K562 (cell line): Measurements from ENCODE around the gene LRRC3C. TPM values are rescaled to one million over a fixed set of nuclear protein-coding genes. Genes with fewer than 3 reads are reported as not detected.

ENCODE experiments used
- ATAC-seq: fragments of 200-7000 bp; cut with Tn5 transposase; 3 replicates; pipeline ENCODE4 v1.9.1; 2020; ENCODE audit warnings: moderate library complexity
- BruUV-seq: library from RNA; stranded (reverse); fragments of 400-500 nt; replicated peaks from 2 replicates; lab custom pipeline; 2021; lab: Mats Ljungman, UMichigan
- CTCF ChIA-PET: fragments of 300-600 bp; formaldehyde crosslinking; extraction: SDS; loops from one replicate; lab custom pipeline; 2021; ENCODE audit warnings: low intra/inter-chr PET ratio; lab: Yijun Ruan, JAX
- POLR2A ChIA-PET: fragments of 300-600, 350-650 bp; sonication (Branson Sonifier 250); formaldehyde crosslinking; extraction: SDS; loops from one replicate; lab custom pipeline; 2021; ENCODE audit warnings: antibody characterized with exemption, inconsistent platforms; lab: Yijun Ruan, JAX
- DNase-seq, 4 experiments: peaks; one replicate each; pipeline versions ENCODE4 v3.0.0 to v3.0.0-alpha.2; 2011 to 2018; ENCODE audit warnings: low spot score in 3 of 4, mixed read lengths in 3 of 4; ENCODE audit errors: extremely low read depth in 1 of 4
- FAIRE-seq: peaks from 2 replicates; lab custom pipeline; 2011; peaks lifted over from hg19 to GRCh38; lab: Jason Lieb, UNC
- H2AFZ ChIP-seq: 2 replicates; pipeline ENCODE4 v1.6.0; 2011; ENCODE audit warnings: low read depth, low read length, control low read depth, inconsistent platforms
- H3K27ac ChIP-seq: fragments of 200-600 bp; 3 replicates; pipeline ENCODE4 v1.8.0; 2011; ENCODE audit warnings: low read depth, mild to moderate bottlenecking, control low read depth, inconsistent platforms, low read length, moderate library complexity, mixed read lengths; ENCODE audit errors: extremely low read depth
- H3K27me3 ChIP-seq, 2 experiments: fragments of 300-600 bp in 1 of 2; 2 replicates in 1 of 2; 3 replicates in 1 of 2; pipeline versions ENCODE4 v1.6.0 to v1.8.0; 2011; ENCODE audit warnings: inconsistent platforms in 2 of 2, low read length in 2 of 2, mild to moderate bottlenecking in 1 of 2, mixed read lengths in 1 of 2, moderate library complexity in 1 of 2; ENCODE audit not compliant: control insufficient read depth in 2 of 2, insufficient read depth in 2 of 2
- H3K36me3 ChIP-seq: fragments of 300-600 bp; 3 replicates; pipeline ENCODE4 v1.8.0; 2011; ENCODE audit warnings: mild to moderate bottlenecking, low read length, inconsistent platforms; ENCODE audit not compliant: control insufficient read depth, insufficient read depth
- H3K4me1 ChIP-seq, 2 experiments: fragments of 200-600 bp in 1 of 2; replicated peaks in 1 of 2; 2 replicates in 1 of 2; 3 replicates in 1 of 2; pipeline versions ENCODE4 v1.5.1 to v1.8.0; 2011; ENCODE audit warnings: inconsistent platforms in 2 of 2, low read length in 2 of 2, mild to moderate bottlenecking in 1 of 2, mixed read lengths in 1 of 2, moderate library complexity in 1 of 2; ENCODE audit not compliant: control insufficient read depth in 2 of 2, insufficient read depth in 2 of 2
- H3K4me2 ChIP-seq: 2 replicates; pipeline ENCODE4 v1.6.1; 2011; ENCODE audit warnings: low read length, control low read depth, inconsistent platforms, mixed read lengths; ENCODE audit not compliant: insufficient read depth
- H3K4me3 ChIP-seq: fragments of 200-600 bp; sonication (generic), shearing (Covaris generic); 2 replicates; pipeline ENCODE4 v1.5.1; 2016; ENCODE audit warnings: control low read depth, inconsistent platforms
- H3K79me2 ChIP-seq: fragments of 200-600 bp; 3 replicates; pipeline ENCODE4 v1.8.0; 2011; ENCODE audit warnings: low read length, inconsistent platforms; ENCODE audit not compliant: control insufficient read depth, insufficient read depth
- H3K9ac ChIP-seq, 2 experiments: 2 replicates each; pipeline versions ENCODE4 v1.6.0 to v1.6.1; 2011; ENCODE audit warnings: low read depth in 2 of 2, low read length in 2 of 2, control low read depth in 1 of 2, inconsistent platforms in 1 of 2, mild to moderate bottlenecking in 1 of 2, mixed read lengths in 1 of 2; ENCODE audit not compliant: insufficient read depth in 1 of 2
- H3K9me1 ChIP-seq: one replicate; pipeline ENCODE4 v1.6.0; 2011; ENCODE audit warnings: inconsistent platforms, mild to moderate bottlenecking, low read length, moderate library complexity; ENCODE audit not compliant: control insufficient read depth, insufficient read depth
- H3K9me3 ChIP-seq: replicated peaks from 2 replicates; pipeline ENCODE4 v1.5.1; 2011; ENCODE audit warnings: low read depth, low read length, inconsistent platforms; ENCODE audit not compliant: control insufficient read depth, insufficient read depth
- H4K20me1 ChIP-seq: replicated peaks from 2 replicates; pipeline ENCODE4 v1.6.1; 2011; ENCODE audit warnings: low read length, inconsistent platforms, mixed read lengths; ENCODE audit not compliant: control insufficient read depth, insufficient read depth
- ATF7 ChIP-seq: fragments of 450-650 bp; IDR thresholded peaks from 2 replicates; pipeline ENCODE4 v1.7.1; 2014; ENCODE audit warnings: mild to moderate bottlenecking, moderate library complexity
- CBFA2T3 ChIP-seq: fragments of 450-650 bp; IDR thresholded peaks from 2 replicates; pipeline ENCODE4 v1.6.1; 2017
- CHCHD3 ChIP-seq: fragments of 250-450 bp; sonication (Bioruptor Pico); IDR thresholded peaks from 2 replicates; pipeline ENCODE4 v2.1.2; 2022; ENCODE audit warnings: mild to moderate bottlenecking
- CTBP1 ChIP-seq: fragments of 450-650 bp; IDR thresholded peaks from 2 replicates; pipeline ENCODE4 v1.6.1; 2016; ENCODE audit warnings: borderline replicate concordance
- RAD21 ChIP-seq, 2 experiments: fragments of 250-450 bp in 1 of 2; fragments of 450-650 bp in 1 of 2; sonication (Bioruptor Pico) in 1 of 2; formaldehyde crosslinking in 1 of 2; IDR thresholded peaks in 1 of 2; conservative IDR thresholded peaks in 1 of 2; 2 replicates each; pipeline versions ENCODE4 v1.4.0 to v1.8.0; 2020 to 2022; ENCODE audit warnings: mild to moderate bottlenecking in 2 of 2, moderate library complexity in 1 of 2
- TRIM25 ChIP-seq: fragments of 450-650 bp; IDR thresholded peaks from 2 replicates; pipeline ENCODE4 v1.7.0; 2016; ENCODE audit warnings: borderline replicate concordance
- ZNF511 ChIP-seq: sonication (generic); formaldehyde crosslinking; IDR thresholded peaks from 2 replicates; pipeline ENCODE4 v1.8.0; 2022; ENCODE audit warnings: mild to moderate bottlenecking, missing genetic modification reagents
- WGBS: fragments of 100-300 bp; shearing (Covaris generic); methylation state at CpG from one replicate; pipeline ENCODE4 v1.1.6; 2016; ENCODE audit warnings: low coverage, mixed read lengths; ENCODE audit not compliant: insufficient coverage; ENCODE audit errors: missing lambda C conversion rate; 5-methylcytosine and 5-hydroxymethylcytosine counted together
- in situ Hi-C: fragments of 300-500 bp; cut with MboI; formaldehyde crosslinking; loops from 4 replicates; pipeline ENCODE4 v1.15.0; 2018; ENCODE audit warnings: inconsistent platforms, mixed read lengths
- intact Hi-C: fragments of 100-400 bp; cut with micrococcal nuclease; formaldehyde crosslinking; loops from 2 replicates; pipeline ENCODE4 v1.14.2; 2022
- polyA plus RNA-seq, 8 experiments: library from polyadenylated mRNA; depleted of rRNA in 4 of 8; stranded (reverse) in 5 of 8; unstranded in 3 of 8; fragments of >200 nt; fragmentation: Nextera tagmentation in 2 of 8; fragmentation: Illumina TruSeq in 1 of 8; extraction: Ambion mirVana in 2 of 8; extraction: Trizol in 1 of 8; gene quantifications; 2 replicates each; pipeline versions ENCODE4 v1.2.1 to v1.2.3, GENCODE V29; 2011 to 2014; ENCODE audit warnings: inconsistent platforms in 1 of 8, missing spikeins in 1 of 8
- total RNA-seq, 7 experiments: library from RNA; depleted of rRNA in 6 of 7; stranded (reverse); fragments of >200 nt in 6 of 7; fragmentation: Illumina TruSeq in 2 of 7; extraction: Trizol in 2 of 7; gene quantifications; 2 replicates each; pipeline versions ENCODE4 v1.2.1 to v1.2.3, GENCODE V29; 2011 to 2021; ENCODE audit warnings: low replicate concordance in 1 of 7

Gene LRRC3C
- total and polyA plus RNA-seq, 9 of the 15 experiments (the other 6 are each of a cell fraction or from before 2014, with no cell fraction given): not detected

GRCh38 chr17:39916918-39917317, 10.6 kb upstream of the LRRC3C start (continued):
- TF ChIP-seq RAD21 (CRISPR knock-in tag; conservative IDR thresholded peaks at IDR 0.05 in 1 of 2, IDR thresholded peaks at IDR 0.05 in 1 of 2): peak in 1 of 2 experiments; percentile 48; a peak in 2 of 4 replicates
- no peak for TF ChIP-seq TRIM25

GRCh38 chr17:39919087-39919683, 8.3 kb upstream of the LRRC3C start:
- DNase-seq (peak; percentile 45 to 71 (median 58)), FAIRE-seq (peak; percentile 49), ATAC-seq (peak; percentile 48)
- Histone ChIP-seq H3K36me3 (peaks cover 42% of the 10 kb centered on the region; the same call in 2 of the 3 replicates), H3K4me2 (peak overlapping the region; percentile 33; the same call in 1 of the 2 replicates), H3K4me1 (peaks cover 8 to 20% of the 10 kb centered on the region in 2 experiments; a peak in 4 of 5 replicates), H3K27ac (no peak overlapping the region), H3K9me1 (peaks cover 9% of the 10 kb centered on the region), H3K79me2 (0 out of 3 replicates have a peak, but pooled peaks cover 4% of the 10 kb centered on the region), H3K9me3 (no peaks in the 10 kb centered on the region), H4K20me1 (no peaks in the 10 kb centered on the region), H3K9ac (no peak overlapping the region), H2AFZ (no peak overlapping the region), H3K27me3 (no peaks in the 10 kb centered on the region), H3K4me3 (no peak overlapping the region)
- no peak for TF ChIP-seq CHCHD3 (CRISPR knock-in tag)
- no peak for TF ChIP-seq ATF7
- peak; percentile 66; the same call in 1 of the 2 replicates for TF ChIP-seq CTBP1
- TF ChIP-seq ZNF511 (CRISPR knock-in tag): no peak
- TF ChIP-seq CBFA2T3: peak; percentile 61
- no TSS peak for BruUV-seq
- ChIA-PET CTCF (no interaction called here), POLR2A (interaction anchor here (0.7 to 1.3 kb wide), 3 partner anchors 8 to 60 kb away, joined by 3 to 4 read pairs (median 3); partner anchors contain the start of genes LRRC3C and ORMDL3)
- 58% methylated on average over 9 of the region's 9 CpGs for whole genome bisulfite sequencing
- intact Hi-C loops: no loop called here
- in situ Hi-C loops: no loop called here
